H1 (cell line): ENCODE results near the gene C14orf93. TPM values are rescaled to one million over a fixed set of nuclear protein-coding genes. Genes with fewer than 3 reads are reported as not detected.
A peak's percentile ranks its signal among the peaks of the same experiment; 100 is the strongest.

Experiments
- CTCF ChIA-PET: fragments of 300-600 bp; sonication (Branson Sonifier 250); formaldehyde crosslinking; loops from one replicate; lab custom pipeline; 2021; ENCODE audit not compliant: partially characterized antibody; lab: Charles Lee
- POLR2A ChIA-PET: fragments of 300-600 bp; sonication (Branson Sonifier 250); formaldehyde crosslinking; loops from one replicate; lab custom pipeline; 2021; ENCODE audit warnings: inconsistent platforms; ENCODE audit not compliant: partially characterized antibody; lab: Charles Lee
- DNase-seq, 2 experiments: peaks; one replicate each; pipeline versions ENCODE4 v3.0.0 to v3.0.0-alpha.2; 2010 to 2022; ENCODE audit warnings: low spot score in 2 of 2, low read depth in 1 of 2, mixed read lengths in 1 of 2
- FAIRE-seq: peaks from 2 replicates; lab custom pipeline; 2011; peaks lifted over from hg19 to GRCh38; lab: Jason Lieb, UNC
- H2AFZ ChIP-seq: 2 replicates; pipeline ENCODE4 v1.8.1; 2012; ENCODE audit warnings: low read length, inconsistent platforms
- H2AK5ac ChIP-seq: 2 replicates; pipeline ENCODE4 v1.6.1; 2013; ENCODE audit warnings: low read depth, low read length
- H2BK120ac ChIP-seq: replicated peaks from 2 replicates; pipeline ENCODE3; 2013; ENCODE audit warnings: low read depth, low read length, inconsistent platforms
- H2BK12ac ChIP-seq: 2 replicates; pipeline ENCODE4 v1.6.1; 2013; ENCODE audit warnings: low read depth, low read length
- H2BK15ac ChIP-seq: 2 replicates; pipeline ENCODE4 v1.6.1; 2013; ENCODE audit warnings: low read length
- H2BK20ac ChIP-seq: 2 replicates; pipeline ENCODE4 v1.6.1; 2013; ENCODE audit warnings: low read length
- H2BK5ac ChIP-seq: 2 replicates; pipeline ENCODE4 v1.6.1; 2013; ENCODE audit warnings: low read depth, low read length
- H3K14ac ChIP-seq: 2 replicates; pipeline ENCODE4 v1.6.1; 2013; ENCODE audit warnings: inconsistent platforms; ENCODE audit not compliant: insufficient read length
- H3K18ac ChIP-seq: 2 replicates; pipeline ENCODE4 v1.6.1; 2013; ENCODE audit warnings: low read length; ENCODE audit errors: extremely low read depth
- H3K23ac ChIP-seq: 2 replicates; pipeline ENCODE4 v1.6.1; 2013; ENCODE audit warnings: inconsistent platforms; ENCODE audit not compliant: insufficient read length
- H3K23me2 ChIP-seq: 2 replicates; pipeline ENCODE4 v1.6.1; 2013; ENCODE audit warnings: low read depth, low read length
- H3K27ac ChIP-seq: 2 replicates; pipeline ENCODE4 v1.6.1; 2011; ENCODE audit warnings: low read depth, low read length, inconsistent platforms
- H3K27me3 ChIP-seq, 4 experiments: replicated peaks in 1 of 4; 1 replicate in 1 of 4; 2 replicates in 3 of 4; pipeline versions ENCODE4 v1.6.1 to v1.8.1; 2011 to 2013; ENCODE audit warnings: low read length in 3 of 4, mild to moderate bottlenecking in 3 of 4, inconsistent platforms in 2 of 4, mixed read lengths in 2 of 4, moderate library complexity in 1 of 4; ENCODE audit not compliant: control insufficient read depth in 3 of 4, insufficient read depth in 3 of 4; ENCODE audit errors: extremely low read depth in 1 of 4
- H3K36me3 ChIP-seq, 4 experiments: 2 replicates each; pipeline versions ENCODE4 v1.6.1 to v1.8.1; 2011 to 2013; ENCODE audit warnings: mild to moderate bottlenecking in 4 of 4, low read length in 3 of 4, moderate library complexity in 2 of 4, control low read depth in 1 of 4, inconsistent platforms in 1 of 4; ENCODE audit not compliant: insufficient read depth in 4 of 4, control insufficient read depth in 2 of 4
- H3K4ac ChIP-seq: replicated peaks from 2 replicates; pipeline ENCODE3; 2013; ENCODE audit warnings: low read length, low read depth, mixed read lengths, inconsistent platforms; ENCODE audit not compliant: insufficient read length
- H3K4me1 ChIP-seq, 4 experiments: replicated peaks in 1 of 4; 1 replicate in 1 of 4; 2 replicates in 3 of 4; pipeline versions ENCODE4 v1.6.1 to v1.8.1; 2011 to 2013; ENCODE audit warnings: low read length in 3 of 4, inconsistent platforms in 2 of 4, mixed read lengths in 1 of 4; ENCODE audit not compliant: insufficient read depth in 4 of 4, control insufficient read depth in 3 of 4
- H3K4me2 ChIP-seq, 2 experiments: 2 replicates each; pipeline versions ENCODE4 v1.6.1 to v1.8.1; 2011 to 2013; ENCODE audit warnings: low read depth in 2 of 2, low read length in 2 of 2, control low read depth in 1 of 2, inconsistent platforms in 1 of 2, mild to moderate bottlenecking in 1 of 2; ENCODE audit not compliant: insufficient read depth in 1 of 2
- H3K4me3 ChIP-seq, 4 experiments: fragments of 200-600, 300-600 bp in 1 of 4; sonication (generic), shearing (Covaris generic), sonication (Bioruptor Twin) in 1 of 4; 2 replicates each; pipeline versions ENCODE4 v1.5.1 to v1.8.1; 2011 to 2016; ENCODE audit warnings: low read length in 4 of 4, low read depth in 3 of 4, control low read depth in 2 of 4, inconsistent platforms in 2 of 4, mild to moderate bottlenecking in 2 of 4, mixed read lengths in 1 of 4, moderate library complexity in 1 of 4; ENCODE audit not compliant: insufficient read depth in 2 of 4; ENCODE audit errors: extremely low read depth in 1 of 4
- H3K56ac ChIP-seq: replicated peaks from 2 replicates; pipeline ENCODE3; 2013; ENCODE audit warnings: low read depth, mild to moderate bottlenecking, mixed read lengths, low read length, inconsistent platforms; ENCODE audit not compliant: insufficient read length
- H3K79me1 ChIP-seq: 2 replicates; pipeline ENCODE4 v1.6.1; 2013; ENCODE audit warnings: low read depth, low read length, control low read depth
- H3K79me2 ChIP-seq, 2 experiments: 2 replicates each; pipeline versions ENCODE4 v1.6.1 to v1.8.1; 2012 to 2013; ENCODE audit warnings: low read length in 2 of 2, mild to moderate bottlenecking in 2 of 2, inconsistent platforms in 1 of 2; ENCODE audit not compliant: insufficient read depth in 2 of 2, control insufficient read depth in 1 of 2
- H3K9ac ChIP-seq, 4 experiments: replicated peaks in 1 of 4; 1 replicate in 1 of 4; 2 replicates in 3 of 4; pipeline versions ENCODE4 v1.6.1 to v1.8.1; 2011 to 2013; ENCODE audit warnings: low read depth in 3 of 4, low read length in 3 of 4, control low read depth in 2 of 4, mild to moderate bottlenecking in 2 of 4, moderate library complexity in 2 of 4, inconsistent platforms in 1 of 4; ENCODE audit errors: extremely low read depth in 1 of 4
- H3K9me3 ChIP-seq, 2 experiments: 2 replicates each; pipeline versions ENCODE4 v1.6.1 to v1.8.1; 2012 to 2013; ENCODE audit warnings: mild to moderate bottlenecking in 2 of 2, moderate library complexity in 2 of 2, control low read depth in 1 of 2, inconsistent platforms in 1 of 2, low read depth in 1 of 2, low read length in 1 of 2, mixed read lengths in 1 of 2; ENCODE audit not compliant: insufficient read depth in 2 of 2
- H4K20me1 ChIP-seq, 2 experiments: replicated peaks in 1 of 2; 2 replicates each; pipeline versions ENCODE3 to v1.8.1; 2011 to 2013; ENCODE audit warnings: inconsistent platforms in 2 of 2, low read length in 2 of 2, mild to moderate bottlenecking in 1 of 2; ENCODE audit not compliant: insufficient read depth in 2 of 2, control insufficient read depth in 1 of 2
- H4K5ac ChIP-seq: 2 replicates; pipeline ENCODE4 v1.6.1; 2013; ENCODE audit warnings: low read length, low read depth, mixed read lengths, inconsistent platforms; ENCODE audit not compliant: insufficient read length
- H4K8ac ChIP-seq: 2 replicates; pipeline ENCODE4 v1.8.0; 2013; ENCODE audit warnings: mild to moderate bottlenecking, moderate library complexity, low read length, inconsistent platforms; ENCODE audit not compliant: insufficient read depth; ENCODE audit errors: extremely low read depth
- H4K91ac ChIP-seq: replicated peaks from 2 replicates; pipeline ENCODE3; 2013; ENCODE audit warnings: low read length, mixed read lengths, inconsistent platforms; ENCODE audit not compliant: insufficient read length
- WGBS, 2 experiments: shearing (Covaris generic) in 1 of 2; methylation state at CpG; one replicate each; pipeline versions ENCODE4 v1.1.6 to v1.1.7; 2013 to 2015; ENCODE audit warnings: low lambda C conversion rate in 2 of 2, mixed read lengths in 2 of 2, inconsistent platforms in 1 of 2, low coverage in 1 of 2, missing lambda C conversion rate in 1 of 2; ENCODE audit not compliant: insufficient replicate concordance in 2 of 2, insufficient coverage in 1 of 2, insufficient read length in 1 of 2; ENCODE audit errors: extremely low coverage in 1 of 2, missing lambda C conversion rate in 1 of 2; 5-methylcytosine and 5-hydroxymethylcytosine counted together
- polyA plus RNA-seq, 7 experiments: library from polyadenylated mRNA; depleted of rRNA in 3 of 7; stranded (reverse) in 5 of 7; unstranded in 2 of 7; fragments of >200 nt in 5 of 7; fragments of 200-250 nt in 2 of 7; gene quantifications; 1 replicate in 5 of 7; 2 replicates in 1 of 7; 4 replicates in 1 of 7; pipeline versions ENCODE4 v1.2.1 to v1.2.3, GENCODE V29; 2011 to 2013; ENCODE audit warnings: missing spikeins in 2 of 7, mixed read lengths in 2 of 7
- total RNA-seq: library from RNA; stranded (reverse); fragmentation: NEBNext Ultra II Directional; extraction: Animal tissue kit (Norgen Biotek cat#: 25700); gene quantifications from 2 replicates; pipeline ENCODE4 v1.2.1, GENCODE V29; 2021

Gene C14orf93
- total and polyA plus RNA-seq, 2 of the 8 experiments (the other 6 are each of a cell fraction or from before 2014, with no cell fraction given), result 7.8 to 8.2 TPM

- no peak overlapping the region for H2AK5ac ChIP-seq
- FAIRE-seq (no peak), DNase-seq (peak in 1 of 2 experiments; percentile 81)
- no peak overlapping the region for H2BK120ac ChIP-seq
- peak overlapping the region; percentile 53 for H4K5ac ChIP-seq
- no peak overlapping the region for H3K23ac ChIP-seq
- H4K8ac ChIP-seq, result peak overlapping the region; percentile 69; the same call in 1 of the 2 replicates
- H3K4me1 ChIP-seq, result peaks cover 22 to 26% (median 26%) of the 10 kb centered on the region in 4 experiments
- H3K9ac ChIP-seq, result peak overlapping the region; percentile 2 to 93 (median 80)
- H3K79me2 ChIP-seq, result peaks cover 0 to 44% of the 10 kb centered on the region in 2 experiments; a peak in 2 of 4 replicates
- peak overlapping the region; percentile 81 to 93 for H3K4me2 ChIP-seq
- no peak overlapping the region for H2AFZ ChIP-seq
- peaks cover 0 to 9% (median 4%) of the 10 kb centered on the region in 4 experiments; a peak in 2 of 7 replicates for H3K27me3 ChIP-seq
- H2BK12ac ChIP-seq, result no peak overlapping the region
- no peak overlapping the region for H3K14ac ChIP-seq
- no peak overlapping the region for H2BK20ac ChIP-seq
- H3K4ac ChIP-seq, result no peak overlapping the region
- POLR2A ChIA-PET, result interaction anchor here (0.8 to 13.2 kb wide), 30 partner anchors 12 to 173 kb away, joined by 3 to 133 read pairs (median 6); partner anchors contain the start of genes ACIN1, C14orf119, CDH24 and HAUS4
- H3K36me3 ChIP-seq, result peaks cover 0 to 18% (median 3%) of the 10 kb centered on the region in 4 experiments; a peak in 3 of 8 replicates
- H3K9me3 ChIP-seq, result peaks cover 2 to 4% of the 10 kb centered on the region in 2 experiments; a peak in 1 of 4 replicates
- H2BK5ac ChIP-seq, result peak overlapping the region; percentile 16; the same call in 1 of the 2 replicates
- H4K20me1 ChIP-seq, result no peaks in the 10 kb centered on the region
- no peak overlapping the region for H2BK15ac ChIP-seq
- 1% methylated on average over 38 of the region's 51 CpGs; no CpG with 5 or more reads in 1 of the 2 experiments for WGBS, 2 experiments
- H3K79me1 ChIP-seq, result no peaks in the 10 kb centered on the region
- CTCF ChIA-PET, result interaction anchor here (0.5 to 23.0 kb wide), 18 partner anchors 7 to 366 kb away, joined by 3 to 785 read pairs (median 5); partner anchors contain the start of genes CDH24, PRMT5 and PSMB11
- peak overlapping the region; percentile 78 for H3K18ac ChIP-seq
- H3K4me3 ChIP-seq, result peak overlapping the region; percentile 72 to 94 (median 76)
- peak overlapping the region; percentile 56 for H3K56ac ChIP-seq
- H4K91ac ChIP-seq, result no peak overlapping the region
- H3K27ac ChIP-seq, result 0 out of 2 replicates have a peak overlapping the region, but pooled peaks have one; percentile 29
- peaks cover 16% of the 10 kb centered on the region for H3K23me2 ChIP-seq
These were observed 28.0 kb downstream of the C14orf93 start for GRCh38 chr14:22981876-22982476.
